HG03521 (cell line): Measurements from ENCODE around the gene EDA.
"Not testable (repeated sequence)": the region's sequence is repeated elsewhere in the genome, so short reads cannot be mapped to it uniquely, and the experiment has no call there.

Experiments
- ATAC-seq: cut with Tn5 transposase; IDR thresholded peaks from one replicate; pipeline ENCODE4 v1.9.1; 2021; ENCODE audit warnings: mild to moderate bottlenecking, moderate library complexity; ENCODE audit not compliant: unreplicated experiment

Gene EDA

DNA sequence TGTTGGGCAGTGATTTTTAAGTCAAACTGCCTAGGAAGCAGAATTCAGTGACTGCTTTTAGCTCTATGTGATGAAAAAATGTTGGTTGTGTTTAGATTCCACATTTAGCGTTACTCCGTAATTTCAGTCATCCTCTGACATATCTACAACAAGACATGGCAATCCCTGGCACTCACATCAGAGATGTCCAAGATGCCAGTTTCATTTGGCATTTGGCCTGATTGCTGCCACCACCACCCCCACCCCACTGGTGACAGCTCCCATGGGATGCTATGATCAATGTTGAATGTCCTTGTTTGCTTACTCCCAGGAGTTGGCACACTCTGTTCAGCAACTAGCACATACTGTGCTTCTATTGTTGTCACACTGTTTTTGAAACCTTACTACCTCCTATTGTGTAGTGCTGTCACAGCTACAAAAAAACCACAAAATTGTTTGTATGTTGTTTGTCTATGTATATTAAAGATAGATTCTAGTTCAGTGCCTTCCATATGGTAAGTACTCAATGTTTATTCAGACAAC is 332.4 kb downstream of the EDA start:
- ATAC-seq = no peak

DNA sequence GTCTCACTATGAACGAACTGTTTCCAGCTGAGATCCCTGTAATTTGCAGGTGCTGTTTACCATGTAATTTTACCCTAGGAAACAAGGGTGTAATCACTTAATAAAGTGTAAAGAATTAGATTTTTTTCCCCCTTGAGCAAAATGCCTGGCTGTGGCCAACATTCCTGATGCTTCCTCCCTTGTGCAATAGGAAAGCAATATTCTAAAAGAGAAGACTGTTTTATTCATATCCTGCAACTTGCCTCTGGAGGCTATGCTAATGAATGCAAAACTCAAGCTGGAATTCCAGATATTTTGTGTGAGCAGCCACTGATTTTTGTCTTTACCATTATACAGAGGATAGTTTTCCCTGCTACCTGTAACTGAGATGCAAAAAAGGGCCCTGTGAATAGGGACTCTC is 335.8 kb downstream of the EDA start:
- no peak for ATAC-seq

GRCh38 chrX:69959712-69960111 is 343.8 kb downstream of the EDA start:
- ATAC-seq = no peak

DNA sequence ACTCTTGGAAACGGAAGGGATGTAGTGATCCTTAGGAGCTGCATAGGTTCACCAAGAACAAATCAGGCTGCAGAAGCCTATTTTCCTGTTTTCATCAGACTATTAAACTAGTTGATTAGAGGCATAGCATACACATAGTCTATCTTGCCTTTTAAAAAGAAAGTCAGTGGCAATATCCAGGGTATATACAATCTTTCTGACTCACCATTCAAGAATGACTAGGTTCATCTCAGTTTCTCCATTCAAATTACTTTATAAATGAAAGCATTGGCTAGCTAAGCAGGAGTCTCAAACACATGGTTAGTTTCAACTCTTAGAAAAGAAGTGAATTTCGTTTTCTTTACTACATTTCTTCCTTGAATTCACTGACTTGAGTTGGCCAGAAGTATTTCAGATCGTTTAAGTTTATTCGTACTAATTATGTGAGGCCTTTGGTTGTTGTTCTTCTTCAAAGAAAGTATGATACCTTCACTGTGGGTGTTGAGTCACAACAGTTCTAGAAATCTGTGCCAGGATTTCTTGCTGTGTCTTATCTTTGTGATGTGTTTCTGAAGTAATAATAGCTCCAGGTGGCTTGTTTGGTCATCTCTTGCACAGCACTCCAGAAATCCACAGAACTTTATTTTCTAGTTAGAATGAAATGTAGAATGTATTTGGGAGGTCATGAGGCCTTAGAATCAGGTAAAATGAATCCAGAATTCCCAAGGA is 345.6 kb downstream of the EDA start:
- no peak for ATAC-seq

GRCh38 chrX:69968950-69969349 is 353.0 kb downstream of the EDA start:
- no peak for ATAC-seq

DNA sequence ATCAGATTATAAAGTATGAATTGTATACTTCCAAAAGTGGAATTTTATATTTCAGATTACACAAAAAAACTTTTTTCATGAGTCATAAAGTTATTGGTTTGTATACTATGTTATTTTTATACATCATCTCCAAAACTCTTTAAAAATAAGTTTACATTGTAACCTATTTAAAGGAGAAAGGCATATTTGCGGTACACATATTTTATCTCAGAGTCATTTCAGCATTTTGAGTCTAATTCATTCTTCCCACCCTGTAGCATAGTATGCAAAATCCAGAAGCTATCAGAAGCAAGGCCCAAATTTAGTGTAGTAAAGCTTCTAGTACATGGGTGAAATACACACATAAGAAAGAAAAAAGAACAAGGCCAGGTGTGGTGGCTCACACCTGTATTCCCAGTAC is 353.5 kb downstream of the EDA start:
- ATAC-seq = no peak

DNA sequence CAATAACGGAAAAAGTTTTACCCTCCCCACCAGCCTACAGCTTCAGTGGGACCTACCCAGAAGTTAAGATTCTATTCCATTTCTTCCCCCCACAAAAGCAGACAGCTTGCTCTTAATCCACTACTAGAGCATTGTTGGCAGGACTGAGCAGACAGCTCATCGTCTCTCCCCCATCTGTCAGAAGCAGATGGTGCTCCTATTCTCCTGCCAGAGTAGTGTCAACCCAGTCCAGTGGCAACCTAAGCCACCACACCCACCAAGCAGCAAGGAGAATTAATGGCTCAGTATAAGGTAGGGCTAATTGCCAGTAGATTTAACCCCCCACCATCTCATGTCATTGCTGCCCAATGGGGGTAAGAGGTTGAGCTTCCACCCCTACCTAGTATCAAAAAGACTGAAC is 371.8 kb downstream of the EDA start:
- no peak for ATAC-seq

GRCh38 chrX:69988955-69989394 is 373.1 kb downstream of the EDA start:
- no peak for ATAC-seq

DNA sequence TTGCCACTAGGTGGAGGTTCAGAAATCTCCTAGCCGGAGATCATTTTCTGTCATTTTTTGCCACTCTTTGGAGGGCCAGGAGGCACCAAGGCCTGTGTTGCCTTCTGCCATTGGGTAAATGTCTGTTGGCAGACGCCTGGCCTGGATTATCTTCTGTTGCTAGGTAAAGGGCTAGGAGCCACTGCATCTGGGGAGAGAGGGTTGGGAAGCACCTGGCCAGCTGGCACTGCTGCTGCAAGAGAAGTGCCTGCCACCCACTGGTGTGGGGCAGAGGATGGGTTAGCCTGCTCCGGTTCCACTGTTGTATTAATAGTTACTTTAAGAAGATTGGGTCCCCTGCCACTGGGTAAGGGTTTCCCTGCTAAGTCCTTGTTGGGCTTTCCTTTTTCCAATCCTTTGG is 375.8 kb downstream of the EDA start:
- no peak for ATAC-seq

- no peak for ATAC-seq
Observed at GRCh38 chrX:69993494-69993893, 377.6 kb downstream of the EDA start.

DNA sequence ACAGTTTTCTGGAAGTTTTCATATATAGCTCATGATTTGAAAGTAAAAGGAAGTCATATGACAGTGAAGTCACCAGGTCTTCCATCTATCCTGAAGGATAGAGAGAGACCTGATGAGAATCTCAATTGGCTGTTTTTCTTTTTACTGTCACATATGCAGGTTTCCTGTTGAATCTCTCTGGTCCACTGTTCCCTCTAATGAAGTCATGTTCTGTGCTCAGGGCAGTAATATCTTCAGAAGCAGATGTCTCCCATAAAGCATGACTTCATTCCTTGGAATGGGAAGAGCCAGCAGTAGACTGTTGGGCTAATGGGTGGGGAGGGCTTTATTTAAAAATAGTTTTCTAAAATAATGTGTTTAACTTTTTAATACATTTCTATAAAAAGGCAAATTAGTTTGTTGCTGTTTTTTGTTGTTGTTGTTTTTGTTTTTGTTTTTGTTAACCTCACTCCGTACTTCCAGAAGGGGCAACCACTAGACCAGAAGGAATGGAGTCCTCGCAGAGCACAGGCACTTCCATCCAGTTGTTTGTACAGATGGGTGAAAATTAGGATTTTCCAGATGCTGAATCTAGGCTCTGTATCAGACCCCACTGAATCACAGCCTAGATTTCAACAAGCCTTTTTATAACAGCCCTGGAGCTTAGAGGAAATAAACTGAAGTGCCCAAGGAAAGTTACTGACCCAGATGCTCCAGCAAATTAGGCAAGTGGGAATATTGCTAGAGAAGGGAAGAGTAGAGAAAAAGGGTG is 379.6 kb downstream of the EDA start:
- ATAC-seq = no peak

DNA sequence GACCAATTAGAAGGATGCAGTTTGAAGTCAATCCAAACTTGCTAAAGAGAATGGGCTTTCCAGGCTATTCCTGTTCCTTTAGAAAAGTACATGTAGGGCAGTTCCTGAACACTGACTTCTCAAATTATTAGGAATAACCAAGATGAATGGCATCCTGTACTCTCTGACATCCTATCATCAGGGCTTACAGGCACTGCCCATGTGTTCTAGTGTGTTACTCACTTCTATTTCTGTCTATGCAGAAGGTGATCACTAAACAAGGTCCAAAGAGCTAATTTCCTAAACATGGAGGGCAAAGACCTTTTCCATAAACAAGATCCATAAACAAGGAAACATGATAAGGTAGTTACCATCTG is 380.2 kb downstream of the EDA start:
- no peak for ATAC-seq

DNA sequence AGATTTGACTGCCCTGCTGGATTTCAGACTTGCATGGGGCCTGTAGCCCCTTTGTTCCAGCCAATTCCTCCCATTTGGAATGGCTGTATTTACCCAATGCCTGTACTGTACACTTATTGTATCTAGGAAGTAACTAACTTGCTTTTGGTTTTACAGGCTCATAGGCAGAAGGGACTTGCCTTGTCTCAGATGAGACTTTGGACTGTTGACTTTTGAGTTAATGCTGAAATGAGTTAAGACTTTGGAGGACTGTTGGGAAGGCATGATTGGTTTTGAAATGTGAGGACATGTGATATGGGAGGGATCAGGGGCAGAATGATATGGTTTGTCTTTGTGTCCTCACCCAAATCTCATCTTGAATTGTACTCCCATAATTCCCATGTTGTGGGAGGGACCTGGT is 382.4 kb downstream of the EDA start:
- not testable (repeated sequence) for ATAC-seq

GRCh38 chrX:70001269-70001668 is 385.4 kb downstream of the EDA start:
- ATAC-seq = no peak

GRCh38 chrX:70001708-70002341 is 385.9 kb downstream of the EDA start:
- no peak for ATAC-seq

DNA sequence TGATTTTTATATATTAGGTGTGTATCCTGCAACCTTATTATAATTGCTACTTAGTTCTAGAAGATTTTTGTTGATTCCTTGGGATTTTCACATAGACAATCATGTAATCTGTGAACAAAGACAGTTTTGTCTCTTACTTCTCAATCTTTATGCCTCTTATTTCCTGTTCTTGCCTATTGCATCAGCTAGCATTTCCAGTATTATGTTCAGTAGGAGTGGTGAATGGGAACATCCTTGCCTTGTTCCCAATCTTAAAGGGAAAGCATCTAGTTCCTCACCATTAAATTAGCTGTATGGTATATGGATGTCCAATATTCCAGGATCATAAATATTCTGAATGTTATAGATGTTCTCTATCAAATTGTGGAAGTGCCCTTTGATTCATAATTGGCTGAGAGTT is 392.0 kb downstream of the EDA start:
- no peak for ATAC-seq

DNA sequence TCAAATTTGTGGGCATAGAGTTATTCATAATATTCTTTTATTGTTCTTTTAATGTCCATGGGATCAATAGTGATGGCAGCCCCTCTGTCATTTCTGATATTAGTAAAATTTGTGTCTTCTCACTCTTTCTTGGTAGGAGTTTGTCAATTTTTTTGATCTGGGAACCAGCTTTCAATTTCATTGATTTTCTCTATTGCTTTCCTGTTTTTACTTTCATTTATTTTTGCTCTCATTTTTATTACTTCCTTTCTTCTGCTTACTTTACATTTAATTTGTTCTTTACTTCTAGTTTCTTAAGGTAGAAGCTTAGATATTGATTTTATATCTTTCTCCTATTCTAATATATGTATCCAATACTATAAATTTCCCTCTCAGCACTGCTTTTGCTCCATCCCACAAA is 393.1 kb downstream of the EDA start:
- ATAC-seq = no peak

DNA sequence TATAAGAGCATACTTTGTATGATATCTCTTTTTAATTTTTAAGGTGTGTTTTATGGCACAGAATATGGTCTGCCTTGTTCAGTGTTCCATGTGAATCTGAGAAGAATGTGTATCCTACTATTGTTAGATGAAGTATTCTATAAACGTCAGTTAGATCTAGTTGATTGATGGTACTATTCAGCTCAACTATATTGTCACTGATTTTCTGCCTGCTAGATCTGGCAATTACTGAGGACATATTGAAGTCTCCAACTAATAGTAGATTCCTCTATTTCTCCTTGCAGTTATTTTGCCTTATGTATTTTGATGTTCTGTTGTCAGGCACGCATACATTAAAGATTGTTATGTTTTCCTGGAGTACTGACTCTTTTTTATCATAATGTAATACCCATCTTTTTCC is 394.1 kb downstream of the EDA start:
- ATAC-seq = no peak

DNA sequence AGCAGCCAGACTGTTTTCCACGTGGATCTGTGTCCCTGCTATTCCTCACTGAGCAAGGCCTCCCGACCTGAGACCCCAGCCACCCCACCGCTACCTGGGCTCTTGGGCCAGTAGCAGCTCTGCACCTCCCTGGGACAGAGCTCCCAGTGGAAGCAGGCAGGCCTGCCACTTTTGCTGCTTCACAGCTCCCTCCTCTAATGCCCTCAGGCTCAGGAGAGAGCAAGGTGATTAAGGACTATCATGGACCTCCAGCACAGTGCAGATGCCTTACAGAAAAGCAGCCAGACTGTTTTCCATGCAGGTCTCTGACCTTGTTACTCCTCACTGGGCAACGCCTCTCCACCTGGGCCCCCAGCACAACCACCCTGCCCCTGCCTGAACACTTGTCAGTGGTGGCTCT is 396.8 kb downstream of the EDA start:
- ATAC-seq = no peak

DNA sequence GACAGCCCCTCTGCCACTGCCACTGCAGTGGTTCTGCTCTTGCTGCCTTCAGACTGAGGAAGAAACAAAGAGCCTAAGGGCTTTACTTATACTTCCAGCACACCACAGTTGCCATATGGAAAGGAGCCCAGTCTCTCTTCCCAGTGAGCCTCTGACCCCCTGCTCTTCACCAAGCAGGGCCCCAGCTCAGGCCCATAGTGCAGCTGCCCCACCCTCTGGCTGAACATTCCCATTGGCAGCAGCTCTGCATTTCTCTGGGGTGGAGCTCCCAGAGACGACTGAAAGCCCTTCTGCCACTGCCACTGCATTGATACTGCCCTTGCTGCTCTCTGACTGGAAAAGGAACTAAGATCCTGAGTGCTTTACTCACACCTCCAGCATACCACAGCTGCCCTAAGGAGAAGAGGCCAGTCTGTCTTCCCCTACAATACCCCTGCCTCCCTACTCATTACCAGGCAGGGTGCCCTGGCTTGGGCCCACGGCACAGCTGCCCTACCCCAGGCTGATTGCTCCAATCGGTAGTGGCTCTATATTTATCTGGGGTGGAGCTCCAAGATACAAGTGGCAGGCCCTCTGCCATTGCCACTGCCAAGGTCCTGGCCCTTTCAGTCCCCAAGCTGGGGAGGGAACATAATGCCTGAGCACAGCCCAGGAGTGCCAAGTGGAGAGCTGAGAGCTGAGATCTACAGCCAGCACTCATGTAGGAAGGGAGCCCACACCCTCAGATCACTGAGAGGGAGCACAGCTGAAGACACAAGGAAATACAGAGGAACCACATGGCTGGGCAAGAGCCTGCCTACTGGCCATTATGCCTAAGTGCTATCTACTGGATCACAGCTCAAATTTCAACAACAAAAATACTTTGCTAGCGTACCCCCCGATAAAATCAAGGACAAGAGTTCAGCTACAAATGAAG is 397.8 kb downstream of the EDA start:
- ATAC-seq = no peak

GRCh38 chrX:70016513-70016912 is 400.6 kb downstream of the EDA start:
- ATAC-seq = no peak
